K562 (cell line): ENCODE data around the gene TEX9. TPM values are rescaled to one million over a fixed set of nuclear protein-coding genes. Genes with fewer than 3 reads are reported as not detected.
A peak's percentile ranks its signal among the peaks of the same experiment; 100 is the strongest.

ENCODE experiments used
- CBX3 ChIP-seq, 2 experiments: IDR thresholded peaks; 1 replicate in 1 of 2; 2 replicates in 1 of 2; pipeline ENCODE4 v1.6.1; 2012; ENCODE audit warnings: inconsistent platforms in 2 of 2, low read length in 2 of 2, borderline replicate concordance in 1 of 2, control low read depth in 1 of 2
- FOXA3 ChIP-seq, 2 experiments: fragments of 450-650 bp in 1 of 2; sonication (generic) in 1 of 2; formaldehyde crosslinking; IDR thresholded peaks in 1 of 2; conservative IDR thresholded peaks in 1 of 2; 2 replicates each; pipeline versions ENCODE4 v1.4.0 to v1.8.0; 2020 to 2022; ENCODE audit warnings: mild to moderate bottlenecking in 2 of 2, missing genetic modification reagents in 1 of 2
- GABPA ChIP-seq: fragments of 200-800 bp; sonication (Bioruptor generic); conservative IDR thresholded peaks from 2 replicates; pipeline ENCODE4 v1.6.1; 2016; ENCODE audit warnings: low read depth, missing genetic modification characterization, missing compliant biosample characterization
- GTF2E2 ChIP-seq: fragments of 200-800 bp; sonication (Bioruptor generic); IDR thresholded peaks from 2 replicates; pipeline ENCODE4 v1.6.1; 2016; ENCODE audit warnings: missing genetic modification characterization, missing compliant biosample characterization
- ILK ChIP-seq: fragments of 450-650 bp; IDR thresholded peaks from 2 replicates; pipeline ENCODE4 v1.6.1; 2016; ENCODE audit warnings: missing genetic modification characterization, low read depth, mild to moderate bottlenecking, missing compliant biosample characterization, moderate library complexity, borderline replicate concordance
- KAT7 ChIP-seq: sonication (generic); formaldehyde crosslinking; IDR thresholded peaks from 2 replicates; pipeline ENCODE4 v1.8.0; 2022; ENCODE audit warnings: missing genetic modification reagents, mild to moderate bottlenecking, borderline replicate concordance
- MYC ChIP-seq, 2 experiments: fragments of 250-450 bp in 1 of 2; sonication (Bioruptor Pico) in 1 of 2; IDR thresholded peaks; 2 replicates each; pipeline versions ENCODE4 v1.5.1 to v1.6.1; 2012 to 2021; ENCODE audit warnings: low read depth in 2 of 2, borderline replicate concordance in 1 of 2, improper control_type of control experiment in 1 of 2, low read length in 1 of 2, mild to moderate bottlenecking in 1 of 2, moderate library complexity in 1 of 2
- PBX2 ChIP-seq, 2 experiments: IDR thresholded peaks in 1 of 2; conservative IDR thresholded peaks in 1 of 2; 2 replicates each; pipeline ENCODE4 v1.6.1; 2016; ENCODE audit warnings: low read depth in 2 of 2, mild to moderate bottlenecking in 1 of 2, missing compliant biosample characterization in 1 of 2, missing genetic modification characterization in 1 of 2, moderate library complexity in 1 of 2
- PHB2 ChIP-seq: fragments of 450-650 bp; IDR thresholded peaks from 2 replicates; pipeline ENCODE4 v1.6.1; 2017; ENCODE audit warnings: low read depth
- PHTF2 ChIP-seq: fragments of 250-450 bp; sonication (Bioruptor Pico); IDR thresholded peaks from 2 replicates; pipeline ENCODE4 v1.5.0; 2021; ENCODE audit warnings: mild to moderate bottlenecking
- POLR2G ChIP-seq: fragments of 200-400 bp; formaldehyde crosslinking; IDR thresholded peaks from 2 replicates; pipeline ENCODE4 v1.6.1; 2017; ENCODE audit warnings: low read depth, mild to moderate bottlenecking, antibody characterized with exemption, low read length, moderate library complexity
- RBM39 ChIP-seq: fragments of 200-400 bp; formaldehyde crosslinking; optimal IDR thresholded peaks from 2 replicates; pipeline ENCODE3; 2018; ENCODE audit warnings: low read depth, low read length
- SLC30A9 ChIP-seq: fragments of 250-450 bp; sonication (Bioruptor Pico); IDR thresholded peaks from 2 replicates; pipeline ENCODE4 v1.8.0; 2022; ENCODE audit warnings: mild to moderate bottlenecking, moderate library complexity
- SRSF3 ChIP-seq: fragments of 200-400 bp; formaldehyde crosslinking; IDR thresholded peaks from 2 replicates; pipeline ENCODE4 v1.6.1; 2016; ENCODE audit warnings: mild to moderate bottlenecking, low read length, moderate library complexity; ENCODE audit not compliant: insufficient read depth
- TAF7 ChIP-seq: fragments of 450-650 bp; IDR thresholded peaks from 2 replicates; pipeline ENCODE4 v1.6.1; 2016; ENCODE audit warnings: missing genetic modification characterization, missing compliant biosample characterization
- VEZF1 ChIP-seq: fragments of 200-800 bp; sonication (Bioruptor generic); IDR thresholded peaks from 2 replicates; pipeline ENCODE4 v1.6.1; 2017; ENCODE audit warnings: missing genetic modification characterization, missing compliant biosample characterization
- ZFP30 ChIP-seq: fragments of 250-450 bp; sonication (Bioruptor Pico); IDR thresholded peaks from 2 replicates; pipeline ENCODE4 v1.8.0; 2022; ENCODE audit warnings: moderate library complexity, mild to moderate bottlenecking, inconsistent platforms, borderline replicate concordance
- ZNF707 ChIP-seq: fragments of 250-450 bp; sonication (Bioruptor Pico); conservative IDR thresholded peaks from 2 replicates; pipeline ENCODE4 v1.8.0; 2022; ENCODE audit warnings: inconsistent platforms, mild to moderate bottlenecking, moderate library complexity
- ZNF778 ChIP-seq: fragments of 450-650 bp; formaldehyde crosslinking; IDR thresholded peaks from 2 replicates; pipeline ENCODE4 v1.4.0; 2020; ENCODE audit warnings: mild to moderate bottlenecking, moderate library complexity
- ZSCAN32 ChIP-seq: fragments of 450-650 bp; formaldehyde crosslinking; IDR thresholded peaks from 2 replicates; pipeline ENCODE4 v1.4.0; 2020; ENCODE audit warnings: mild to moderate bottlenecking, moderate library complexity
- polyA plus RNA-seq, 8 experiments: library from polyadenylated mRNA; depleted of rRNA in 4 of 8; stranded (reverse) in 5 of 8; unstranded in 3 of 8; fragments of >200 nt; fragmentation: Nextera tagmentation in 2 of 8; fragmentation: Illumina TruSeq in 1 of 8; extraction: Ambion mirVana in 2 of 8; extraction: Trizol in 1 of 8; gene quantifications; 2 replicates each; pipeline versions ENCODE4 v1.2.1 to v1.2.3, GENCODE V29; 2011 to 2014; ENCODE audit warnings: inconsistent platforms in 1 of 8, missing spikeins in 1 of 8
- total RNA-seq, 7 experiments: library from RNA; depleted of rRNA in 6 of 7; stranded (reverse); fragments of >200 nt in 6 of 7; fragmentation: Illumina TruSeq in 2 of 7; extraction: Trizol in 2 of 7; gene quantifications; 2 replicates each; pipeline versions ENCODE4 v1.2.1 to v1.2.3, GENCODE V29; 2011 to 2021; ENCODE audit warnings: low replicate concordance in 1 of 7

Gene TEX9
- total and polyA plus RNA-seq, 9 of the 15 experiments (the other 6 are each of a cell fraction or from before 2014, with no cell fraction given): 0.93 to 3.6 (median 2.4) TPM

GRCh38 chr15:56464893-56465520 is 99.8 kb downstream of the TEX9 start, which contains the start of gene MNS1 (continued):
- no peak for TF ChIP-seq PHTF2 (CRISPR knock-in tag)
- 0 out of 4 replicates have a peak, but pooled peaks of 1 of the 2 experiments have one; percentile 17 for TF ChIP-seq FOXA3 (CRISPR knock-in tag; conservative IDR thresholded peaks at IDR 0.05 in 1 of 2, IDR thresholded peaks at IDR 0.05 in 1 of 2)
- TF ChIP-seq PHB2: no peak
- no peak for TF ChIP-seq ZSCAN32 (CRISPR knock-in tag)
- peak; percentile 29; the same call in 1 of the 2 replicates for TF ChIP-seq MYC (IDR thresholded peaks at IDR 0.05; ENCODE audit: low read depth, low read length)
- no peak for TF ChIP-seq MYC (CRISPR knock-in tag; IDR thresholded peaks at IDR 0.05; ENCODE audit: borderline replicate concordance, low read depth)
- TF ChIP-seq GABPA (tag): no peak
- peak in 1 of 2 experiments; percentile 75; a peak in 2 of 3 replicates for TF ChIP-seq CBX3 (IDR thresholded peaks at IDR 0.05; ENCODE audit: borderline replicate concordance in 1 of 2, low read length in 2 of 2)
- no peak for TF ChIP-seq PBX2 (CRISPR knock-in tag; IDR thresholded peaks at IDR 0.05; ENCODE audit: low read depth)
- no peak for TF ChIP-seq PBX2 (tag; conservative IDR thresholded peaks at IDR 0.05; ENCODE audit: low read depth)
- no peak for TF ChIP-seq ILK (tag)
- no peak for TF ChIP-seq ZNF707
- TF ChIP-seq VEZF1 (CRISPR knock-in tag): peak; percentile 24
- no peak for TF ChIP-seq SRSF3
- TF ChIP-seq SLC30A9 (CRISPR knock-in tag): no peak
- TF ChIP-seq RBM39: no peak
- TF ChIP-seq GTF2E2 (tag): no peak
- no peak for TF ChIP-seq KAT7 (CRISPR knock-in tag)
- no peak for TF ChIP-seq ZNF778 (CRISPR knock-in tag)
- peak; percentile 48 for TF ChIP-seq POLR2G
- TF ChIP-seq ZFP30 (CRISPR knock-in tag): no peak
- 0 out of 2 replicates have a peak, but pooled peaks have one; percentile 35 for TF ChIP-seq TAF7 (tag)
- TF ChIP-seq, all 486 proteins: peak for 90
